ENCODE results near the gene PLA2G3. TPM values are rescaled to one million over a fixed set of nuclear protein-coding genes. Genes with fewer than 3 reads are reported as not detected.

PLA2G3 gene
- total and polyA plus RNA-seq, 2 of the 8 experiments (the other 6 are each of a cell fraction or from before 2014, with no cell fraction given): 18.1 to 25.9 TPM

DNA sequence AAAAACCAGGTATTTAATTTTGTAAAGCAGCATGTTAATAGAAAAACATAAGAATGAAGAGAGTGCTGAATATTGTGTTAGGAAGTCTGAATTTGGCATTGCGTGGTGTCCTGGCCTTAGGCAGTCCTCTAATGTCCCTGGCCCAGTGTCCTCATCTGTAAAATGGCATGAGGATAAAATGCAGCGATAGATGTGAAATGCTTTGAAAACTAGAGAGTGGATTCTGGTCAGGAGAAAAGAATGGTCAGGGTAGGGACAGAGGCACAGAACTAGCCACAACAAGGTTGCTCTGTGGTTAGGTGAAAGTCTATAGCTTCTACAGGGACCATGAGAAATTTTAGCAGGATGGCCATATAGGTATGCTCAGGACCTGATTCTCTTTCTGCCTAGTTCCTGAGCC is 38.6 kb upstream of the PLA2G3 start:
- H3K79me2 ChIP-seq (ENCODE audit: control insufficient read depth in 1 of 2, insufficient read depth in 2 of 2, low read length in 2 of 2): no peaks in the 10 kb centered on the region; a peak in 1 of 4 replicates
- no peak overlapping the region for H2AFZ ChIP-seq (ENCODE audit: low read length)
- no peak overlapping the region for H2BK5ac ChIP-seq (ENCODE audit: low read depth, low read length)
- H4K20me1 ChIP-seq (replicated peaks in 1 of 2; ENCODE audit: control insufficient read depth in 1 of 2, insufficient read depth in 2 of 2, low read length in 2 of 2): peaks cover 0 to 2% of the 10 kb centered on the region in 2 experiments
- H2BK20ac ChIP-seq (ENCODE audit: low read length): no peak overlapping the region
- TF ChIP-seq POU5F1 (IDR thresholded peaks at IDR 0.05; ENCODE audit: low read depth, low read length) (no peak), SP2 (IDR thresholded peaks at IDR 0.05; ENCODE audit: low read length) (no peak), JUND (IDR thresholded peaks at IDR 0.05; ENCODE audit: low read length) (no peak), GTF2F1 (IDR thresholded peaks at IDR 0.05; ENCODE audit: borderline replicate concordance, low read depth, low read length) (no peak), TAF1 (IDR thresholded peaks at IDR 0.05; ENCODE audit: low read depth, low read length) (no peak)
- H2AK5ac ChIP-seq (ENCODE audit: low read depth, low read length): no peak overlapping the region
- no peak overlapping the region for H3K56ac ChIP-seq (replicated peaks; ENCODE audit: insufficient read length, low read depth, low read length)
- no peak overlapping the region for H3K14ac ChIP-seq (ENCODE audit: insufficient read length)
- no peak overlapping the region for H3K18ac ChIP-seq (ENCODE audit: extremely low read depth, low read length)
- H3K9me3 ChIP-seq (ENCODE audit: insufficient read depth in 2 of 2, low read depth in 1 of 2, low read length in 1 of 2): peaks cover 0 to 2% of the 10 kb centered on the region in 2 experiments; a peak in 1 of 4 replicates
- H3K9ac ChIP-seq (replicated peaks in 1 of 4; ENCODE audit: extremely low read depth in 1 of 4, low read depth in 3 of 4, low read length in 3 of 4): no peak overlapping the region
- H3K4me2 ChIP-seq (ENCODE audit: insufficient read depth in 1 of 2, low read depth in 2 of 2, low read length in 2 of 2): no peak overlapping the region
- CTCF ChIA-PET (ENCODE audit: partially characterized antibody): interaction anchor here (0.6 to 1.8 kb wide), 3 partner anchors 11 to 113 kb away, joined by 3 to 5 read pairs (median 4); partner anchors contain the start of gene PIK3IP1
- no peak overlapping the region for H2BK12ac ChIP-seq (ENCODE audit: low read depth, low read length)
- H3K79me1 ChIP-seq (ENCODE audit: low read depth, low read length): peaks cover 4% of the 10 kb centered on the region
- H2BK15ac ChIP-seq (ENCODE audit: low read length): no peak overlapping the region
- no peak overlapping the region for H3K23ac ChIP-seq (ENCODE audit: insufficient read length)
- H3K4ac ChIP-seq (replicated peaks; ENCODE audit: insufficient read length, low read depth, low read length): no peak overlapping the region
- H3K4me3 ChIP-seq (ENCODE audit: extremely low read depth in 1 of 4, insufficient read depth in 2 of 4, low read depth in 3 of 4, low read length in 4 of 4): no peak overlapping the region
- no peaks in the 10 kb centered on the region for H3K23me2 ChIP-seq (ENCODE audit: low read depth, low read length)
- H2BK120ac ChIP-seq (replicated peaks; ENCODE audit: low read depth, low read length): no peak overlapping the region
- H4K5ac ChIP-seq (ENCODE audit: insufficient read length, low read depth, low read length): no peak overlapping the region
- no peak overlapping the region for H4K91ac ChIP-seq (replicated peaks; ENCODE audit: insufficient read length, low read length)
- FAIRE-seq (no peak), DNase-seq (ENCODE audit: low read depth in 1 of 2, low spot score in 2 of 2) (no peak)
- H3K36me3 ChIP-seq (ENCODE audit: control insufficient read depth in 2 of 4, insufficient read depth in 4 of 4, low read length in 3 of 4): peaks cover 0 to 3% (median 0%) of the 10 kb centered on the region in 4 experiments; a peak in 1 of 8 replicates
- no peak overlapping the region for H3K27ac ChIP-seq (ENCODE audit: low read depth, low read length)
- 88% methylated on average over 2 of the region's 2 CpGs; no CpG with 5 or more reads in 1 of the 2 experiments for WGBS, 2 experiments (ENCODE audit: extremely low coverage in 1 of 2, insufficient coverage in 1 of 2, insufficient read length in 1 of 2, insufficient replicate concordance in 2 of 2, low coverage in 1 of 2, low lambda C conversion rate in 2 of 2, missing lambda C conversion rate in 1 of 2)
- POLR2A ChIA-PET (ENCODE audit: partially characterized antibody): interaction anchor here (1.9 kb wide), 1 partner anchor 210 kb away, joined by 4 read pairs; the partner anchor contains the start of genes MORC2 and TUG1
- H3K4me1 ChIP-seq (replicated peaks in 1 of 4; ENCODE audit: control insufficient read depth in 3 of 4, insufficient read depth in 4 of 4, low read length in 3 of 4): no peaks in the 10 kb centered on the region
- no peak overlapping the region for H4K8ac ChIP-seq (ENCODE audit: extremely low read depth, insufficient read depth, low read length)
- no peaks in the 10 kb centered on the region for H3K27me3 ChIP-seq (replicated peaks in 1 of 4; ENCODE audit: control insufficient read depth in 3 of 4, extremely low read depth in 1 of 4, insufficient read depth in 3 of 4, low read length in 3 of 4)

Data from H1 (cell line).